H1 (cell line): ENCODE measurements around the gene MROH8. TPM values are rescaled to one million over a fixed set of nuclear protein-coding genes. Genes with fewer than 3 reads are reported as not detected.

ENCODE experiments used
- CTCF ChIA-PET: fragments of 300-600 bp; sonication (Branson Sonifier 250); formaldehyde crosslinking; loops from one replicate; lab custom pipeline; 2021; ENCODE audit not compliant: partially characterized antibody; lab: Charles Lee
- POLR2A ChIA-PET: fragments of 300-600 bp; sonication (Branson Sonifier 250); formaldehyde crosslinking; loops from one replicate; lab custom pipeline; 2021; ENCODE audit warnings: inconsistent platforms; ENCODE audit not compliant: partially characterized antibody; lab: Charles Lee
- DNase-seq, 2 experiments: peaks; one replicate each; pipeline versions ENCODE4 v3.0.0 to v3.0.0-alpha.2; 2010 to 2022; ENCODE audit warnings: low spot score in 2 of 2, low read depth in 1 of 2, mixed read lengths in 1 of 2
- FAIRE-seq: peaks from 2 replicates; lab custom pipeline; 2011; peaks lifted over from hg19 to GRCh38; lab: Jason Lieb, UNC
- H2AFZ ChIP-seq: 2 replicates; pipeline ENCODE4 v1.8.1; 2012; ENCODE audit warnings: low read length, inconsistent platforms
- H2AK5ac ChIP-seq: 2 replicates; pipeline ENCODE4 v1.6.1; 2013; ENCODE audit warnings: low read depth, low read length
- H2BK120ac ChIP-seq: replicated peaks from 2 replicates; pipeline ENCODE3; 2013; ENCODE audit warnings: low read depth, low read length, inconsistent platforms
- H2BK12ac ChIP-seq: 2 replicates; pipeline ENCODE4 v1.6.1; 2013; ENCODE audit warnings: low read depth, low read length
- H2BK15ac ChIP-seq: 2 replicates; pipeline ENCODE4 v1.6.1; 2013; ENCODE audit warnings: low read length
- H2BK20ac ChIP-seq: 2 replicates; pipeline ENCODE4 v1.6.1; 2013; ENCODE audit warnings: low read length
- H2BK5ac ChIP-seq: 2 replicates; pipeline ENCODE4 v1.6.1; 2013; ENCODE audit warnings: low read depth, low read length
- H3K14ac ChIP-seq: 2 replicates; pipeline ENCODE4 v1.6.1; 2013; ENCODE audit warnings: inconsistent platforms; ENCODE audit not compliant: insufficient read length
- H3K18ac ChIP-seq: 2 replicates; pipeline ENCODE4 v1.6.1; 2013; ENCODE audit warnings: low read length; ENCODE audit errors: extremely low read depth
- H3K23ac ChIP-seq: 2 replicates; pipeline ENCODE4 v1.6.1; 2013; ENCODE audit warnings: inconsistent platforms; ENCODE audit not compliant: insufficient read length
- H3K23me2 ChIP-seq: 2 replicates; pipeline ENCODE4 v1.6.1; 2013; ENCODE audit warnings: low read depth, low read length
- H3K27ac ChIP-seq: 2 replicates; pipeline ENCODE4 v1.6.1; 2011; ENCODE audit warnings: low read depth, low read length, inconsistent platforms
- H3K27me3 ChIP-seq, 4 experiments: replicated peaks in 1 of 4; 1 replicate in 1 of 4; 2 replicates in 3 of 4; pipeline versions ENCODE4 v1.6.1 to v1.8.1; 2011 to 2013; ENCODE audit warnings: low read length in 3 of 4, mild to moderate bottlenecking in 3 of 4, inconsistent platforms in 2 of 4, mixed read lengths in 2 of 4, moderate library complexity in 1 of 4; ENCODE audit not compliant: control insufficient read depth in 3 of 4, insufficient read depth in 3 of 4; ENCODE audit errors: extremely low read depth in 1 of 4
- H3K36me3 ChIP-seq, 4 experiments: 2 replicates each; pipeline versions ENCODE4 v1.6.1 to v1.8.1; 2011 to 2013; ENCODE audit warnings: mild to moderate bottlenecking in 4 of 4, low read length in 3 of 4, moderate library complexity in 2 of 4, control low read depth in 1 of 4, inconsistent platforms in 1 of 4; ENCODE audit not compliant: insufficient read depth in 4 of 4, control insufficient read depth in 2 of 4
- H3K4ac ChIP-seq: replicated peaks from 2 replicates; pipeline ENCODE3; 2013; ENCODE audit warnings: low read length, low read depth, mixed read lengths, inconsistent platforms; ENCODE audit not compliant: insufficient read length
- H3K4me1 ChIP-seq, 4 experiments: replicated peaks in 1 of 4; 1 replicate in 1 of 4; 2 replicates in 3 of 4; pipeline versions ENCODE4 v1.6.1 to v1.8.1; 2011 to 2013; ENCODE audit warnings: low read length in 3 of 4, inconsistent platforms in 2 of 4, mixed read lengths in 1 of 4; ENCODE audit not compliant: insufficient read depth in 4 of 4, control insufficient read depth in 3 of 4
- H3K4me2 ChIP-seq, 2 experiments: 2 replicates each; pipeline versions ENCODE4 v1.6.1 to v1.8.1; 2011 to 2013; ENCODE audit warnings: low read depth in 2 of 2, low read length in 2 of 2, control low read depth in 1 of 2, inconsistent platforms in 1 of 2, mild to moderate bottlenecking in 1 of 2; ENCODE audit not compliant: insufficient read depth in 1 of 2
- H3K4me3 ChIP-seq, 4 experiments: fragments of 200-600, 300-600 bp in 1 of 4; sonication (generic), shearing (Covaris generic), sonication (Bioruptor Twin) in 1 of 4; 2 replicates each; pipeline versions ENCODE4 v1.5.1 to v1.8.1; 2011 to 2016; ENCODE audit warnings: low read length in 4 of 4, low read depth in 3 of 4, control low read depth in 2 of 4, inconsistent platforms in 2 of 4, mild to moderate bottlenecking in 2 of 4, mixed read lengths in 1 of 4, moderate library complexity in 1 of 4; ENCODE audit not compliant: insufficient read depth in 2 of 4; ENCODE audit errors: extremely low read depth in 1 of 4
- H3K56ac ChIP-seq: replicated peaks from 2 replicates; pipeline ENCODE3; 2013; ENCODE audit warnings: low read depth, mild to moderate bottlenecking, mixed read lengths, low read length, inconsistent platforms; ENCODE audit not compliant: insufficient read length
- H3K79me1 ChIP-seq: 2 replicates; pipeline ENCODE4 v1.6.1; 2013; ENCODE audit warnings: low read depth, low read length, control low read depth
- H3K79me2 ChIP-seq, 2 experiments: 2 replicates each; pipeline versions ENCODE4 v1.6.1 to v1.8.1; 2012 to 2013; ENCODE audit warnings: low read length in 2 of 2, mild to moderate bottlenecking in 2 of 2, inconsistent platforms in 1 of 2; ENCODE audit not compliant: insufficient read depth in 2 of 2, control insufficient read depth in 1 of 2
- H3K9ac ChIP-seq, 4 experiments: replicated peaks in 1 of 4; 1 replicate in 1 of 4; 2 replicates in 3 of 4; pipeline versions ENCODE4 v1.6.1 to v1.8.1; 2011 to 2013; ENCODE audit warnings: low read depth in 3 of 4, low read length in 3 of 4, control low read depth in 2 of 4, mild to moderate bottlenecking in 2 of 4, moderate library complexity in 2 of 4, inconsistent platforms in 1 of 4; ENCODE audit errors: extremely low read depth in 1 of 4
- H3K9me3 ChIP-seq, 2 experiments: 2 replicates each; pipeline versions ENCODE4 v1.6.1 to v1.8.1; 2012 to 2013; ENCODE audit warnings: mild to moderate bottlenecking in 2 of 2, moderate library complexity in 2 of 2, control low read depth in 1 of 2, inconsistent platforms in 1 of 2, low read depth in 1 of 2, low read length in 1 of 2, mixed read lengths in 1 of 2; ENCODE audit not compliant: insufficient read depth in 2 of 2
- H4K20me1 ChIP-seq, 2 experiments: replicated peaks in 1 of 2; 2 replicates each; pipeline versions ENCODE3 to v1.8.1; 2011 to 2013; ENCODE audit warnings: inconsistent platforms in 2 of 2, low read length in 2 of 2, mild to moderate bottlenecking in 1 of 2; ENCODE audit not compliant: insufficient read depth in 2 of 2, control insufficient read depth in 1 of 2
- H4K5ac ChIP-seq: 2 replicates; pipeline ENCODE4 v1.6.1; 2013; ENCODE audit warnings: low read length, low read depth, mixed read lengths, inconsistent platforms; ENCODE audit not compliant: insufficient read length
- H4K8ac ChIP-seq: 2 replicates; pipeline ENCODE4 v1.8.0; 2013; ENCODE audit warnings: mild to moderate bottlenecking, moderate library complexity, low read length, inconsistent platforms; ENCODE audit not compliant: insufficient read depth; ENCODE audit errors: extremely low read depth
- H4K91ac ChIP-seq: replicated peaks from 2 replicates; pipeline ENCODE3; 2013; ENCODE audit warnings: low read length, mixed read lengths, inconsistent platforms; ENCODE audit not compliant: insufficient read length
- CBX5 ChIP-seq: fragments of 300-800, 300-1000 bp; sonication (generic); IDR thresholded peaks from 2 replicates; pipeline ENCODE4 v1.7.1; 2016; ENCODE audit warnings: antibody characterized with exemption, low read length, low read depth
- EGR1 ChIP-seq: IDR thresholded peaks from 2 replicates; pipeline ENCODE4 v1.6.1; 2011; ENCODE audit warnings: low read depth, low read length, borderline replicate concordance
- KDM5A ChIP-seq: fragments of 200-600 bp; IDR thresholded peaks from 2 replicates; pipeline ENCODE4 v1.7.1; 2012; ENCODE audit warnings: mild to moderate bottlenecking, low read length, inconsistent platforms, mixed read lengths
- NANOG ChIP-seq: IDR thresholded peaks from 2 replicates; pipeline ENCODE4 v1.6.1; 2011; ENCODE audit warnings: low read length, low read depth, mild to moderate bottlenecking, inconsistent platforms; ENCODE audit not compliant: insufficient read depth, poor library complexity, severe bottlenecking
- PHF8 ChIP-seq: fragments of 200-600 bp; sonication (generic); conservative IDR thresholded peaks from 2 replicates; pipeline ENCODE4 v1.7.1; 2012; ENCODE audit warnings: low read depth, mild to moderate bottlenecking, inconsistent platforms, low read length, moderate library complexity
- RXRA ChIP-seq: IDR thresholded peaks from 2 replicates; pipeline ENCODE4 v1.6.1; 2011; ENCODE audit warnings: low read depth, mild to moderate bottlenecking, low read length, moderate library complexity; ENCODE audit not compliant: insufficient read depth
- SIRT6 ChIP-seq: IDR thresholded peaks from one replicate; pipeline ENCODE4 v1.7.1; 2012; ENCODE audit warnings: low read length, inconsistent platforms
- TAF7 ChIP-seq: optimal IDR thresholded peaks from 2 replicates; pipeline ENCODE3; 2011; ENCODE audit warnings: low read depth, mild to moderate bottlenecking, inconsistent platforms, low read length, moderate library complexity, borderline replicate concordance
- YY1 ChIP-seq: IDR thresholded peaks from 2 replicates; pipeline ENCODE4 v1.6.1; 2011; ENCODE audit warnings: low read depth, mild to moderate bottlenecking, low read length
- WGBS, 2 experiments: shearing (Covaris generic) in 1 of 2; methylation state at CpG; one replicate each; pipeline versions ENCODE4 v1.1.6 to v1.1.7; 2013 to 2015; ENCODE audit warnings: low lambda C conversion rate in 2 of 2, mixed read lengths in 2 of 2, inconsistent platforms in 1 of 2, low coverage in 1 of 2, missing lambda C conversion rate in 1 of 2; ENCODE audit not compliant: insufficient replicate concordance in 2 of 2, insufficient coverage in 1 of 2, insufficient read length in 1 of 2; ENCODE audit errors: extremely low coverage in 1 of 2, missing lambda C conversion rate in 1 of 2; 5-methylcytosine and 5-hydroxymethylcytosine counted together
- polyA plus RNA-seq, 7 experiments: library from polyadenylated mRNA; depleted of rRNA in 3 of 7; stranded (reverse) in 5 of 7; unstranded in 2 of 7; fragments of >200 nt in 5 of 7; fragments of 200-250 nt in 2 of 7; gene quantifications; 1 replicate in 5 of 7; 2 replicates in 1 of 7; 4 replicates in 1 of 7; pipeline versions ENCODE4 v1.2.1 to v1.2.3, GENCODE V29; 2011 to 2013; ENCODE audit warnings: missing spikeins in 2 of 7, mixed read lengths in 2 of 7
- total RNA-seq: library from RNA; stranded (reverse); fragmentation: NEBNext Ultra II Directional; extraction: Animal tissue kit (Norgen Biotek cat#: 25700); gene quantifications from 2 replicates; pipeline ENCODE4 v1.2.1, GENCODE V29; 2021
- TF ChIP-seq, protein P1 (sequence below): IDR thresholded peaks from 2 replicates; pipeline ENCODE4 v1.6.1; 2012; ENCODE audit warnings: inconsistent platforms

Gene MROH8
- total and polyA plus RNA-seq, 2 of the 8 experiments (the other 6 are each of a cell fraction or from before 2014, with no cell fraction given) = 0.50 to 0.86 TPM

DNA sequence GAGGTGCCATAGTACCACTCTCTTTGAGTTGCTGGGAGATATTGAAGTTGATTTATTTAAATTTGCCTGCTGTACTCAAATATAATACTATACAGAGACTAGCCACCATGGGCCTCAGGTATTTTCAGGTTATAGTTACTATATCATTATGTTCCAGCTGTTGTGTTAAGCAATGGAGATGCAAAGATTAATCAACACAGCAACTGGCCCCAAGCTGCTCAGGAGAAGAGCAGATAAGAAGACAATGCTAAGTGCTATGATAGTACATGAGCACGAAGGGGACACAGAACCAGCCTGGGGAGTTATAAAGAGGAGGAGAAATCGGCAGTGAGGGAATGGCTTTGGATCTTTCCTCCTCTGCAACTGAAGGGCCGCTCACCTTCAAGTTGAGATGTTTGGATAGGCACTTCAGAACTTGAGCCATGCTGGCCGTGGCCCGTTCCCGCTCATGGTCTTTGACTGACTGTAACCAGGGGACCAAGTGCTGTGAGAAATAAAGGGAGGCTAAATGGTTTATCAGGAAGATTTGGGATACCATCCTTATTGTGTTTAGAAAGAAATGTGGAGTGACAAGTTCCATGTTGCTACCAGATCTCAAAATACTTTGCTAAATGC lies 24.6 kb downstream of the MROH8 start:
- Histone ChIP-seq H3K9ac (no peak overlapping the region), H2AK5ac (no peak overlapping the region), H3K9me3 (peaks cover 0 to 12% of the 10 kb centered on the region in 2 experiments; a peak in 1 of 4 replicates), H3K56ac (no peak overlapping the region), H4K8ac (no peak overlapping the region), H3K4me3 (no peak overlapping the region), H3K4ac (no peak overlapping the region), H4K91ac (no peak overlapping the region), H3K27ac (no peak overlapping the region), H2BK15ac (no peak overlapping the region), H3K79me1 (no peaks in the 10 kb centered on the region), H2BK20ac (no peak overlapping the region), H3K79me2 (no peaks in the 10 kb centered on the region), H2BK120ac (no peak overlapping the region), H3K18ac (no peak overlapping the region), H2AFZ (no peak overlapping the region), H3K36me3 (no peaks in the 10 kb centered on the region), H4K20me1 (no peaks in the 10 kb centered on the region), H4K5ac (no peak overlapping the region), H3K23ac (no peak overlapping the region), H3K23me2 (no peaks in the 10 kb centered on the region), H3K4me1 (no peaks in the 10 kb centered on the region), H2BK12ac (no peak overlapping the region), H3K14ac (no peak overlapping the region), H2BK5ac (no peak overlapping the region), H3K27me3 (no peaks in the 10 kb centered on the region), H3K4me2 (no peak overlapping the region)
- 89% methylated on average over 6 of the region's 6 CpGs; no CpG with 5 or more reads in 1 of the 2 experiments for WGBS, 2 experiments
- ChIA-PET POLR2A (interaction anchor here (1.1 to 1.4 kb wide), 2 partner anchors 13 to 59 kb away, joined by 3 to 5 read pairs; partner anchors contain the start of gene RBL1), CTCF (interaction anchor here (1.1 to 1.7 kb wide), 2 partner anchors 24 to 41 kb away, joined by 3 read pairs; partner anchors contain the start of genes MROH8 and RPN2)
- FAIRE-seq (no peak), DNase-seq (no peak)
- no peak for TF ChIP-seq EGR1
- TF ChIP-seq SIRT6 = no peak
- no peak for TF ChIP-seq TAF7
- TF ChIP-seq, protein P1, sequence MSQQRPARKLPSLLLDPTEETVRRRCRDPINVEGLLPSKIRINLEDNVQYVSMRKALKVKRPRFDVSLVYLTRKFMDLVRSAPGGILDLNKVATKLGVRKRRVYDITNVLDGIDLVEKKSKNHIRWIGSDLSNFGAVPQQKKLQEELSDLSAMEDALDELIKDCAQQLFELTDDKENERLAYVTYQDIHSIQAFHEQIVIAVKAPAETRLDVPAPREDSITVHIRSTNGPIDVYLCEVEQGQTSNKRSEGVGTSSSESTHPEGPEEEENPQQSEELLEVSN = no peak
- no peak for TF ChIP-seq PHF8
- no peak for TF ChIP-seq KDM5A
- TF ChIP-seq NANOG = no peak
- no peak for TF ChIP-seq YY1
- TF ChIP-seq CBX5 = no peak
- TF ChIP-seq RXRA = no peak
